Muscle layer of duodenum (tissue), 2 donors: ENCODE results near the gene TSPAN8.
"Not testable (repeated sequence)": the region's sequence is repeated elsewhere in the genome, so short reads cannot be mapped to it uniquely, and the experiment has no call there.

Source experiments
- H3K27ac ChIP-seq: one replicate; pipeline ENCODE4 v1.7.0; 2013; ENCODE audit warnings: mild to moderate bottlenecking, low read length
- H3K27me3 ChIP-seq: one replicate; pipeline ENCODE4 v1.7.0; 2013; ENCODE audit warnings: low read depth, mild to moderate bottlenecking, control low read depth, low read length
- H3K36me3 ChIP-seq, 2 donors: one replicate each; pipeline ENCODE4 v1.7.0; 2013; ENCODE audit warnings: low read length in 2 of 2, control low read depth in 1 of 2, mild to moderate bottlenecking in 1 of 2; ENCODE audit not compliant: insufficient read depth in 2 of 2, control insufficient read depth in 1 of 2
- H3K4me1 ChIP-seq, 2 donors: one replicate each; pipeline ENCODE4 v1.7.0; 2013; ENCODE audit warnings: low read length in 2 of 2, mild to moderate bottlenecking in 2 of 2, control low read depth in 1 of 2, moderate library complexity in 1 of 2; ENCODE audit not compliant: insufficient read depth in 2 of 2, control insufficient read depth in 1 of 2
- H3K4me3 ChIP-seq, 2 donors: one replicate each; pipeline ENCODE4 v1.7.0; 2013; ENCODE audit warnings: low read length in 2 of 2, low read depth in 1 of 2, mild to moderate bottlenecking in 1 of 2
- H3K9me3 ChIP-seq, 2 donors: one replicate each; pipeline ENCODE4 v1.7.0; 2013; ENCODE audit warnings: low read length in 2 of 2, control low read depth in 1 of 2, mild to moderate bottlenecking in 1 of 2; ENCODE audit not compliant: control insufficient read depth in 1 of 2
- donor health status: healthy.

Gene TSPAN8

DNA sequence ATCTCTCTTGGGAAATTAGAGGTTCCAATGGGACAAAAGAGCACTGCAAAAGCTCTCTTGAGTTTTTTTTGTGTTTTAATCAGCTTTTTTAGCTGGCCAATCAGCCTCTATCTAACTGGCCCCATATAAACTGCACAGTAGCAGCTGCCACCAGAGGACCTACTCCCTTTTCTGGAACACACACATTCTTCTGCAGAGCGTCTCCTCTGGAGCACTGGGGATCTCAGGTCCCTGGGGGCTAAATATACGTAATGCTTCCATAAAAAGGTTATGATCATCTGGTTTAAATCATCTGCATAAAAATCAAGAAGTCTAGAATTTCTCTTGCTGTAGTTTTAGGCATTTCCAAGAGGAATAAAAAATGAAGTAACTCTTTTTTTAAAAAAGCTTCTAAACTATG, 32.3 kb downstream of the TSPAN8 start:
- no peaks in the 10 kb centered on the region for H3K27me3 ChIP-seq
- H3K36me3 ChIP-seq = no peaks in the 10 kb centered on the region
- no peaks in the 10 kb centered on the region for H3K9me3 ChIP-seq
- H3K4me3 ChIP-seq = no peak overlapping the region
- no peaks in the 10 kb centered on the region for H3K4me1 ChIP-seq
- no peak overlapping the region for H3K27ac ChIP-seq

DNA sequence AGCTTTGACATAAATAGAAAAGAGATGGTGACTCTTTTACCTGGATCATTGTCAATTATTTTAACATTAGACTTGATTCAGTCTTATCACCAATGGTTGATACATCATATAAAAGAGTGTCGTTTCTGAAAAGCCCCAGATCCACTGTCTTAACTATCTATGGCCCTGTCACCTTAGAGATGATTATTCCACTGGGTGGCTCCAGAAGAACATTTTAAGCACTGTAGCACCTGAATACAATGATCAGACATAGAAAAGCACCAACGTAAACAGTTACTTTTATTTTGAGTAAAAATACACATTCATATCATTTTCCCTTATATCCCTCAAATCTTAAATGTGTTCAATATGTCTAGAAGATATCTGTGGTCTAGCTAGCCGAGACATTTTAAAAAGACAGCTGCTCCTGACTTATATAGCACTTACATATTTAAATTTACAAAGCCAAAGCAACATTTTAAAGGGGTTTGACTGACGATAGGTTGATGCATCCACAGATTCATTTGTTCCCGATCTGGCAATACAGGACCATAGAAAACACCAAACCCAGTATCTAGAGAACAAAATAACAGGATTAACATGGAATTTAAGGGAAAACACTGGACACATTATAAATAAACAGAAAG, 32.9 kb downstream of the TSPAN8 start:
- Histone ChIP-seq H3K36me3 (no peaks in the 10 kb centered on the region), H3K4me1 (no peaks in the 10 kb centered on the region), H3K4me3 (no peak overlapping the region), H3K27ac (no peak overlapping the region), H3K27me3 (no peaks in the 10 kb centered on the region), H3K9me3 (no peaks in the 10 kb centered on the region)

DNA sequence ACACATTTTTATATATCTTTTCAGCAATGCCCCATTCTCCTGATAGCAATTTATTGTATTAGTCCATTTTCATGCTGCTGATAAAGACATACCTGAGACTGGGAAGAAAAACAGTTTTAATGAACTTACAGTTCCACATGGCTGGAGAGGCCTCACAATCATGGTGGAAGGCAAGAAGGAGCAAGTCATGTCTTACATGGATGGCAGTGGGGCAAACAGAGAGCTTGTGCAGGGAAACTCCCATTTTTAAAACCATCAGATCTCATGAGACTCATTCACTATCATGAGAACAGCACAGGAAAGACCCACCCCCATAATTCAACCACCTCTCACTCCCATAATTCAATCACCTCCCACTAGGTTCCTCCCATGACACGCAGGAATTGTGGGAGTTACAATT, 44.7 kb downstream of the TSPAN8 start:
- not testable (repeated sequence) for H3K4me1 ChIP-seq, H3K36me3 ChIP-seq, H3K4me3 ChIP-seq, H3K9me3 ChIP-seq, H3K27me3 ChIP-seq, H3K27ac ChIP-seq

DNA sequence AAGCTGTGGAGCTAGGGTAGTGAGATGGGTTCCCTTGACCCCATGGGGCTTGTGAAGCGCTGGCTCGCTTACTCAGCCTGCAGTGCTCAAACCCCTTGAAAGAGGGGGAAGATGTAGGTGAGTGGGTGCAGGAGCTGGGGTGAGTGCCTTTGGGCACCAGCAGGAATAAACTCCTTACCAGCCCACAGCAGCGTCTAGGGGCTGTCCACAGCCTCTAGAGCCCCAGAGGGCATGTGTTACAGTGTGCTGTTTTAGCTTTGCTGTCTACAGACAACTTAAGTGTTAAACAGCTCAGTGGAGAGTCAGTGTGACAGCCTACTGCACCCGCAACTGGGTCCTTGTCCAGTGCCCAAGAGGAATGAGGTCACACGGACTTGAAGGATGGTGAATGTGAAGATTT, 48.0 kb downstream of the TSPAN8 start:
- Histone ChIP-seq H3K36me3 (no peaks in the 10 kb centered on the region), H3K4me1 (no peaks in the 10 kb centered on the region), H3K9me3 (peaks cover 0 to 11% of the 10 kb centered on the region in 2 donors), H3K4me3 (no peak overlapping the region), H3K27ac (no peak overlapping the region), H3K27me3 (no peaks in the 10 kb centered on the region)

DNA sequence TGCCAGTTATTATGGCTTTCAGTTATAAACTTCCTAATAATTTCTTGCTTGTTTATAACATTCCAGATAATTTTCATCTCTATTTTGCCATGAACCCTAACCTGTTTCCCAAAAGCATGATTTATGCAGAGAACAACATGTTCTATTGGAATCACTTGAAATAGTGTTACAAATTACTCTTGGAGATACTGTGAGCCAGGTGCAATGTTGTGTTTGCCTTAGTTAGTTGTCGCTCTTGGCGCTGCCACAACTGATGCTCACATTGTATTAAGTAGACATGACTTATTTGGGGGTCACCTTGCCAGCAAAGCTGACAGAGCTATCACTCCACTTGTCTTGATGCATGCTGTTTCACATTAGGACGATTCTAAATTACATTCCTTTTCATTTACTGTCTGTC, 49.4 kb downstream of the TSPAN8 start:
- Histone ChIP-seq H3K36me3 (no peaks in the 10 kb centered on the region), H3K27ac (no peak overlapping the region), H3K27me3 (no peaks in the 10 kb centered on the region), H3K4me1 (no peaks in the 10 kb centered on the region), H3K9me3 (peaks cover 0 to 18% of the 10 kb centered on the region in 2 donors), H3K4me3 (no peak overlapping the region)

DNA sequence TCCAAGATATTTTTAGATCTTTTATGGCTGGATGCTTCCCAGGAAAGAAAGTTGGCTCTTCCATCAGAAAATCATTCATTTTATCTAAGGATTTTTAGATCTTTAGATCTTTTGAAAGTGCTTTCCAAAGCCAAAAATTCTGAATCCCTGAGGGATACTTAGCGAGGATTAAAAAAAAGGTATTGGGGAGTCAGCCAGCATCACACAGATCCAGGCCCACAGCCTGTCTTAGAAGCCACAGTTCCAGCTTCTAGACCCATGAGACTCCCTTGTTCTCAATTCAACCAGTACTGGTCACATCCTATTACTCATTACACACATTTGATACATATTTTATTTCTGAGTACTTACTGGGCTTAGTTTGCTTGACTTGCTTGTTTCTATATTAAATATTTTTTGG, 49.9 kb downstream of the TSPAN8 start:
- Histone ChIP-seq H3K27me3 (no peaks in the 10 kb centered on the region), H3K4me1 (no peaks in the 10 kb centered on the region), H3K4me3 (no peak overlapping the region), H3K9me3 (peaks cover 0 to 18% of the 10 kb centered on the region in 2 donors), H3K27ac (no peak overlapping the region), H3K36me3 (no peaks in the 10 kb centered on the region)

DNA sequence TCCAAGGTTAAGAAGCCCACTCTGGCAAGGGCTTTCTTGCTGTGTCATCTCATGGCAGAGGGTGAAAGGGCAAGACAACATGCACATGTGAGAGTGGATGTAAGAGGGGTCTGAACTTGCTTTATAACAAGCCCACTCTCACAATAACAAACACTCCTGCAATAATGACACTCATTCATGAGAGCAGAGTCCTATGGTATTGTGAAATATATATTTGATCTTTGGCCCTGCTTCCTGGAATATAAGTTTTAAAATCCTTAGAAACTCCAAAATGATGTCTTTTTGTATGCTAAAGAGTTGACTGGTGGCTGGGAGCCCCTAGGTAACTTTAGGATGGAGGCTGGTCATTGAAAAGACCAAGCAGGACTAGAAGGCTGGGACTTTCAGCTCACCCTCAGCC, 51.8 kb downstream of the TSPAN8 start:
- Histone ChIP-seq H3K4me3 (no peak overlapping the region), H3K27me3 (no peaks in the 10 kb centered on the region), H3K9me3 (peaks cover 0 to 18% of the 10 kb centered on the region in 2 donors), H3K4me1 (no peaks in the 10 kb centered on the region), H3K27ac (no peak overlapping the region), H3K36me3 (no peaks in the 10 kb centered on the region)

DNA sequence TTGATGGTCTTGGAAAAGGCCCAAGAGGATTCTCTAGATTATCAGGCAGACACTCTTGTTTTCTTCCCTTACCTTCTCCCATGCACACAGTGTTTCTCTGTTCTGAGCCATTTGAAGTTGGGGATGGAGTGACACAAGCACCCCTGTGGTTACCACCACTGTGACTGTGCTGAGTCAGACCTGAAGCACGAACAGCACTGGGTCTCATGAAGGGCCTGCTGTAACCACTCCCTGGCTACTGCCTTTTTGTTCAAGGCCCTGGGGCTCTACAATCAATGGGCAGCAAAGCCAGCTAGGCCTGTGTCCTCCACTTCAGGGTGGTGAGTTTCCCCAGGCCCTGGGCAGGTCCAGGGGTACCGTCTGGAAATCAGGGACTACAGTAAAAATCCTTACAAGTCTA, 65.5 kb downstream of the TSPAN8 start:
- H3K27ac ChIP-seq = no peak overlapping the region

DNA sequence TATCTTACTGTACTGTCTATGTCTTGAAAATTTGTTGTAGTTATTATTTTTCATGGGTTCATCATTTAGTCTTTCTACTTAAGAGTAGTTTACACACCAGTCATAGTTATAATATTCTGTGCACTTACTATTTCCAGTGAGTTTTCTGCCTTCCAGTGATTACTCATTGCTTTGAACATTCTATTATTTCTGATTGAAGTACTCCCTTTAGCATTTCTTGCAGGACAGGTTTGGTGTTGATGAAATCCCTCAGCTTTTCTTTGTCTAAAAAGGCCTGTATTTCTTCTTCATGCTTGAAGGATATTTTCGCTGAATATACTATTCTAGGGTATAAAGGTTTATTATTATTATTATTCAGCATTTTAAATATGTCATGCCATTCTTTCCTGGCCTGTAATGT, 66.8 kb downstream of the TSPAN8 start:
- no peaks in the 10 kb centered on the region for H3K36me3 ChIP-seq
- no peaks in the 10 kb centered on the region for H3K27me3 ChIP-seq
- peaks cover 0 to 7% of the 10 kb centered on the region in 2 donors for H3K9me3 ChIP-seq
- no peak overlapping the region for H3K27ac ChIP-seq
- H3K4me3 ChIP-seq = no peak overlapping the region
- H3K4me1 ChIP-seq = no peaks in the 10 kb centered on the region

More for the DNA sequence above, 65.5 kb downstream of the TSPAN8 start:
- no peaks in the 10 kb centered on the region for H3K4me1 ChIP-seq
- no peaks in the 10 kb centered on the region for H3K36me3 ChIP-seq
- no peak overlapping the region for H3K4me3 ChIP-seq
- H3K9me3 ChIP-seq = peaks cover 0 to 7% of the 10 kb centered on the region in 2 donors
- no peaks in the 10 kb centered on the region for H3K27me3 ChIP-seq

DNA sequence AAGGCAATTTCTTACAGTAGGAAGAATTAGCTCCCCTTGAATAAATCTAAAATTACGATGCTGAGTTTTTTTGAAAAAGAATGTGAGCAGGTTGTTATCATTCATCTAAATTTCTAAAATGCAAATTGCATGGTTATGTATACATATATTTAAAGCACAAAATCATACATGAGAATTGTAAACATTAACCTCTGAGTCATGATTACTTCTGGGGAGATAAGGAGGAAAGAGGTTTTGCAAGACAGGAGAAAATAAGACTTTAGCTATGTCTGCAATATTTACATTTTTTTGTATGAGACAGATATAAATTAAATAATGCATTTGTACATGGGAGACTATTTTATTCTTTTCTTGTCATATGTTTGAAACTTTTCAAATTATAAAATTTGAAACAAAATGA, 72.2 kb downstream of the TSPAN8 start:
- Histone ChIP-seq H3K27me3 (no peaks in the 10 kb centered on the region), H3K36me3 (no peaks in the 10 kb centered on the region), H3K9me3 (no peaks in the 10 kb centered on the region), H3K4me1 (no peaks in the 10 kb centered on the region), H3K27ac (no peak overlapping the region), H3K4me3 (no peak overlapping the region)

DNA sequence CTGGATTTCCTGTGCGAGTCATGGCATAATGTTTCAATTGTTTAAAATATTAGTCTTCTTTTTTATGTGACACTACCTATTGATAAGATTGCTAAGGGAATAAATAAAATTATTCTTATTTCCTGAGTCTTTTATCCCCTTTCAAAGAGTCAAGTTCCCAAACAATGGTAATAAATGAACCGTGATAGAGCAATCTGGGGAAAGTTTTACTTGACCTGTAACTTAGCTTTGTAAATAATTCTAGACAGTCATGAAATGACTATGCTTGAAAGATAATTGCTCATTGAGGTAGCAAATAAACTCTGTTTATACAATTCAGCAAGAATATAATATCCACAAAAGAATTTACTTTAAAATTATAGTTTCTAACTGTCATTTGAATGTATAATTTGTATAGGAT, 82.1 kb downstream of the TSPAN8 start:
- no peaks in the 10 kb centered on the region for H3K36me3 ChIP-seq

More for the DNA sequence above, 82.1 kb downstream of the TSPAN8 start:
- no peaks in the 10 kb centered on the region for H3K27me3 ChIP-seq
- no peaks in the 10 kb centered on the region for H3K9me3 ChIP-seq
- no peaks in the 10 kb centered on the region for H3K4me1 ChIP-seq
- H3K4me3 ChIP-seq = no peak overlapping the region
- no peak overlapping the region for H3K27ac ChIP-seq
